ENCODE measurements around the gene CENPU. TPM values are rescaled to one million over a fixed set of nuclear protein-coding genes. Genes with fewer than 3 reads are reported as not detected.
"Not testable (repeated sequence)": the region's sequence is repeated elsewhere in the genome, so short reads cannot be mapped to it uniquely, and the experiment has no call there.

CENPU gene
- total RNA-seq, 1 donor from 2014 or later = 229 TPM

- Histone ChIP-seq H3K4me1 (no peaks in the 10 kb centered on the region), H3K36me3 (no peaks in the 10 kb centered on the region), H3K27me3 (peaks cover 10% of the 10 kb centered on the region), H3K9me3 (ENCODE audit: low read depth) (no peaks in the 10 kb centered on the region), H3K4me3 (no peak overlapping the region), H3K79me2 (ENCODE audit: low read depth) (no peaks in the 10 kb centered on the region), H2AFZ (replicated peaks) (no peak overlapping the region), H3K4me2 (no peak overlapping the region), H3F3A (ENCODE audit: low read depth) (no peaks in the 10 kb centered on the region), H3K9ac (no peak overlapping the region), H3K27ac (no peak overlapping the region), H4K20me1 (ENCODE audit: low read depth) (no peaks in the 10 kb centered on the region)
- TF ChIP-seq EZH2phosphoT487 (IDR thresholded peaks at IDR 0.05) = no peak
- peak; percentile 84 for TF ChIP-seq CTCF (IDR thresholded peaks at IDR 0.05)
- no peak for TF ChIP-seq EZH2 (IDR thresholded peaks at IDR 0.05)
- DNase-seq (ENCODE audit: low spot score) = peak; percentile 73
- Mint-ChIP-seq H3K9me3 (no peaks in the 10 kb centered on the region), H3K4me1 (peaks cover 30% of the 10 kb centered on the region), H3K36me3 (peaks cover 1% of the 10 kb centered on the region), H3K4me3 (no peak overlapping the region), H3K27ac (no peak overlapping the region), H3K27me3 (ENCODE audit: insufficient read depth, low read depth) (peaks cover 15% of the 10 kb centered on the region)
Measured at GRCh38 chr4:184745831-184746795, 12.2 kb upstream of the CENPU start.

GRCh38 chr4:184744236-184744635 is 10.3 kb upstream of the CENPU start:
- H3K4me1 Mint-ChIP-seq = peaks cover 27% of the 10 kb centered on the region
- no peaks in the 10 kb centered on the region for H3K79me2 ChIP-seq (ENCODE audit: low read depth)
- DNase-seq (ENCODE audit: low spot score) = no peak

GRCh38 chr4:184743650-184744049 is 9.8 kb upstream of the CENPU start:
- H3K4me2 ChIP-seq = no peak overlapping the region
- Mint-ChIP-seq H3K4me3 (no peak overlapping the region), H3K36me3 (peaks cover 1% of the 10 kb centered on the region), H3K9me3 (peaks cover 5% of the 10 kb centered on the region), H3K27me3 (ENCODE audit: insufficient read depth, low read depth) (peaks cover 15% of the 10 kb centered on the region), H3K27ac (no peak overlapping the region), H3K4me1 (peaks cover 24% of the 10 kb centered on the region)
- H3F3A ChIP-seq (ENCODE audit: low read depth) = no peaks in the 10 kb centered on the region
- no peaks in the 10 kb centered on the region for H3K36me3 ChIP-seq
- no peak overlapping the region for H3K27ac ChIP-seq
- H3K9me3 ChIP-seq (ENCODE audit: low read depth) = no peaks in the 10 kb centered on the region
- H4K20me1 ChIP-seq (ENCODE audit: low read depth) = no peaks in the 10 kb centered on the region
- H3K4me1 ChIP-seq = no peaks in the 10 kb centered on the region
- H3K9ac ChIP-seq = no peak overlapping the region
- TF ChIP-seq EZH2phosphoT487 (IDR thresholded peaks at IDR 0.05) = no peak
- TF ChIP-seq CTCF (IDR thresholded peaks at IDR 0.05) = no peak
- no peak for TF ChIP-seq EZH2 (IDR thresholded peaks at IDR 0.05)
- peaks cover 10% of the 10 kb centered on the region for H3K27me3 ChIP-seq
- no peak overlapping the region for H3K4me3 ChIP-seq
- H3K79me2 ChIP-seq (ENCODE audit: low read depth) = no peaks in the 10 kb centered on the region
- H2AFZ ChIP-seq (replicated peaks) = no peak overlapping the region
- DNase-seq (ENCODE audit: low spot score) = no peak

More at GRCh38 chr4:184744236-184744635, 10.3 kb upstream of the CENPU start:
- H3K4me3 Mint-ChIP-seq = no peak overlapping the region
- Histone ChIP-seq H3K27me3 (peaks cover 10% of the 10 kb centered on the region), H3K36me3 (no peaks in the 10 kb centered on the region), H4K20me1 (ENCODE audit: low read depth) (no peaks in the 10 kb centered on the region), H3K4me1 (no peaks in the 10 kb centered on the region), H3K27ac (no peak overlapping the region), H3K4me3 (no peak overlapping the region), H2AFZ (replicated peaks) (no peak overlapping the region), H3F3A (ENCODE audit: low read depth) (no peaks in the 10 kb centered on the region), H3K9ac (no peak overlapping the region), H3K9me3 (ENCODE audit: low read depth) (no peaks in the 10 kb centered on the region), H3K4me2 (no peak overlapping the region)
- H3K36me3 Mint-ChIP-seq = peaks cover 1% of the 10 kb centered on the region
- peaks cover 15% of the 10 kb centered on the region for H3K27me3 Mint-ChIP-seq (ENCODE audit: insufficient read depth, low read depth)
- TF ChIP-seq EZH2 (IDR thresholded peaks at IDR 0.05) (no peak), EZH2phosphoT487 (IDR thresholded peaks at IDR 0.05) (no peak), CTCF (IDR thresholded peaks at IDR 0.05) (no peak)
- H3K9me3 Mint-ChIP-seq = peaks cover 5% of the 10 kb centered on the region
- H3K27ac Mint-ChIP-seq = no peak overlapping the region

GRCh38 chr4:184741651-184742050 is 7.8 kb upstream of the CENPU start:
- H3K4me3 Mint-ChIP-seq; H2AFZ ChIP-seq (replicated peaks); H3K9ac ChIP-seq; H3K27ac Mint-ChIP-seq; DNase-seq (ENCODE audit: low spot score); H3K4me1 ChIP-seq; H3K4me2 ChIP-seq; H4K20me1 ChIP-seq (ENCODE audit: low read depth); H3K9me3 ChIP-seq (ENCODE audit: low read depth); H3F3A ChIP-seq (ENCODE audit: low read depth); H3K4me3 ChIP-seq; H3K79me2 ChIP-seq (ENCODE audit: low read depth); H3K36me3 Mint-ChIP-seq; H3K4me1 Mint-ChIP-seq; H3K9me3 Mint-ChIP-seq; H3K27me3 ChIP-seq; H3K36me3 ChIP-seq; H3K27ac ChIP-seq: not testable (repeated sequence)
- peaks cover 13% of the 10 kb centered on the region for H3K27me3 Mint-ChIP-seq (ENCODE audit: insufficient read depth, low read depth)

Data from neural progenitor cell (in vitro differentiated cells).